B cell (primary cell): ENCODE measurements around the gene SLCO6A1. TPM values are rescaled to one million over a fixed set of nuclear protein-coding genes. Genes with fewer than 3 reads are reported as not detected.

Experiments used
- ATAC-seq: fragments of 200-7000 bp; cut with Tn5 transposase; one replicate; pipeline ENCODE4 v1.10.0; 2021; ENCODE audit warnings: low read depth, mild to moderate bottlenecking, moderate number of reproducible peaks, moderate library complexity
- CTCF ChIA-PET: fragments of 350-600 bp; sonication (Branson Sonifier 250); formaldehyde crosslinking; loops from one replicate; lab custom pipeline; 2021; ENCODE audit warnings: antibody characterized with exemption, inconsistent platforms; lab: Charles Lee
- POLR2A ChIA-PET: fragments of 350-600 bp; sonication (Branson Sonifier 250); formaldehyde crosslinking; loops from one replicate; lab custom pipeline; 2021; ENCODE audit warnings: antibody characterized with exemption; lab: Charles Lee
- DNase-seq: peaks from one replicate; pipeline ENCODE4 v3.0.0; 2013
- H2AFZ ChIP-seq: 2 replicates; pipeline ENCODE4 v1.6.1; 2012; ENCODE audit warnings: mild to moderate bottlenecking, low read depth, low read length; ENCODE audit not compliant: insufficient read depth, poor library complexity, severe bottlenecking
- H3K27ac ChIP-seq, 2 donors: 1 replicate in 1 of 2; 2 replicates in 1 of 2; pipeline ENCODE4 v1.5.1; 2012 to 2013; ENCODE audit warnings: low read length in 2 of 2, mild to moderate bottlenecking in 2 of 2, moderate library complexity in 1 of 2
- H3K27me3 ChIP-seq, 4 experiments: fragments of 200-600 bp in 1 of 4; sonication (generic) in 1 of 4; replicated peaks in 1 of 4; 1 replicate in 2 of 4; 2 replicates in 2 of 4; pipeline versions ENCODE4 v1.6.1 to v1.7.0; 2013 to 2016; ENCODE audit warnings: low read length in 3 of 4, mild to moderate bottlenecking in 2 of 4, mixed read lengths in 1 of 4, moderate library complexity in 1 of 4; ENCODE audit not compliant: insufficient read depth in 4 of 4, control insufficient read depth in 3 of 4; ENCODE audit errors: control extremely low read depth in 1 of 4
- H3K36me3 ChIP-seq, 2 experiments: replicated peaks in 1 of 2; 1 replicate in 1 of 2; 2 replicates in 1 of 2; pipeline versions ENCODE4 v1.6.1 to v1.7.1; 2013; ENCODE audit warnings: low read length in 1 of 2; ENCODE audit not compliant: insufficient read depth in 2 of 2, control insufficient read depth in 1 of 2; ENCODE audit errors: control extremely low read depth in 1 of 2, extremely low read depth in 1 of 2
- H3K4me1 ChIP-seq, 2 donors: fragments of 200-600 bp in 1 of 2; sonication (generic) in 1 of 2; 1 replicate in 1 of 2; 2 replicates in 1 of 2; pipeline versions ENCODE4 v1.5.1 to v1.6.1; 2013 to 2017; ENCODE audit warnings: low read length in 2 of 2; ENCODE audit not compliant: control insufficient read depth in 2 of 2, insufficient read depth in 2 of 2
- H3K4me2 ChIP-seq: replicated peaks from 2 replicates; pipeline ENCODE3; 2012; ENCODE audit warnings: mild to moderate bottlenecking, low read depth, low read length; ENCODE audit not compliant: poor library complexity, severe bottlenecking
- H3K4me3 ChIP-seq, 5 experiments: fragments of 200-600 bp in 1 of 5; sonication (generic) in 1 of 5; 1 replicate in 3 of 5; 2 replicates in 2 of 5; pipeline versions ENCODE4 v1.5.1 to v1.7.0; 2011 to 2016; ENCODE audit warnings: low read length in 4 of 5, mild to moderate bottlenecking in 4 of 5, low read depth in 2 of 5, control low read depth in 1 of 5, moderate library complexity in 1 of 5; ENCODE audit not compliant: insufficient read depth in 1 of 5; ENCODE audit errors: control extremely low read depth in 1 of 5, extremely low read depth in 1 of 5
- H3K79me2 ChIP-seq: fragments of 200-600 bp; sonication (generic); one replicate; pipeline ENCODE4 v1.6.0; 2016; ENCODE audit warnings: low read length; ENCODE audit not compliant: control insufficient read depth, insufficient read depth
- H3K9ac ChIP-seq: fragments of 200-600 bp; sonication (generic); 2 replicates; pipeline ENCODE4 v1.6.1; 2017; ENCODE audit warnings: mild to moderate bottlenecking, low read length, moderate library complexity
- H3K9me3 ChIP-seq, 3 donors: one replicate each; pipeline versions ENCODE4 v1.6.1 to v1.7.1; 2013; ENCODE audit warnings: low read length in 2 of 3; ENCODE audit not compliant: control insufficient read depth in 2 of 3, insufficient read depth in 1 of 3; ENCODE audit errors: control extremely low read depth in 1 of 3
- H4K20me1 ChIP-seq: 2 replicates; pipeline ENCODE4 v1.6.0; 2012; ENCODE audit warnings: mild to moderate bottlenecking, low read length; ENCODE audit not compliant: insufficient read depth, control insufficient read depth, poor library complexity, severe bottlenecking
- H3K27ac Mint-ChIP-seq: one replicate; pipeline ENCODE4 v1.8.0; 2021; ENCODE audit warnings: mixed read lengths
- H3K27me3 Mint-ChIP-seq: one replicate; pipeline ENCODE4 v1.8.0; 2021; ENCODE audit warnings: mixed read lengths
- H3K4me1 Mint-ChIP-seq: one replicate; pipeline ENCODE4 v1.8.0; 2021; ENCODE audit warnings: mixed read lengths
- H3K4me3 Mint-ChIP-seq: one replicate; pipeline ENCODE4 v1.8.0; 2021; ENCODE audit warnings: mixed read lengths
- H3K9me3 Mint-ChIP-seq: one replicate; pipeline ENCODE4 v1.8.0; 2022; ENCODE audit warnings: mixed read lengths; ENCODE audit not compliant: insufficient read depth
- CTCF ChIP-seq: fragments of 200-600 bp; IDR thresholded peaks from one replicate; pipeline ENCODE4 v1.8.0; 2022; ENCODE audit warnings: antibody characterized with exemption, mild to moderate bottlenecking
- EZH2 ChIP-seq: IDR thresholded peaks from 2 replicates; pipeline ENCODE4 v1.6.1; 2012; ENCODE audit warnings: borderline replicate concordance, low read depth, mild to moderate bottlenecking, moderate library complexity, low read length; ENCODE audit not compliant: insufficient read depth, poor library complexity, severe bottlenecking
- WGBS: methylation state at CpG from one replicate; pipeline ENCODE4 v1.1.5; 2013; ENCODE audit warnings: missing lambda C conversion rate; ENCODE audit not compliant: insufficient coverage; 5-methylcytosine and 5-hydroxymethylcytosine counted together
- intact Hi-C: fragments of 100-400 bp; cut with micrococcal nuclease; formaldehyde crosslinking; loops from one replicate; pipeline ENCODE4 v1.10.0; 2022
- polyA plus RNA-seq: library from polyadenylated mRNA; depleted of rRNA; stranded (reverse); fragments of >200 nt; gene quantifications from 2 replicates; pipeline ENCODE4 v1.2.3, GENCODE V29; 2012
- total RNA-seq, 2 donors: library from RNA; stranded (reverse); fragments of 120-200 nt in 1 of 2; gene quantifications; 1 replicate in 1 of 2; 2 replicates in 1 of 2; pipeline versions ENCODE4 v1.2.3 to v1.2.4, GENCODE V29; 2013 to 2022

Gene SLCO6A1
- total and polyA plus RNA-seq, 2 donors (not counting 1 experiment from before 2014, with no cell fraction given): not detected

- Histone ChIP-seq H3K9ac (no peak overlapping the region), H3K4me2 (no peak overlapping the region), H3K79me2 (no peaks in the 10 kb centered on the region), H3K27ac (no peak overlapping the region), H3K9me3 (peaks cover 0 to 4% (median 1%) of the 10 kb centered on the region in 3 donors), H4K20me1 (no peaks in the 10 kb centered on the region), H3K4me1 (peaks cover 3 to 6% of the 10 kb centered on the region in 2 donors), H3K36me3 (no peaks in the 10 kb centered on the region), H2AFZ (no peak overlapping the region), H3K27me3 (no peaks in the 10 kb centered on the region), H3K4me3 (no peak overlapping the region)
- intact Hi-C loops: loop anchor here (5.0 kb wide), 1 partner anchor 503 kb away; no protein-coding TSS in a partner anchor
- ChIA-PET POLR2A (no interaction called here), CTCF (interaction anchor here (0.8 to 2.9 kb wide), 4 partner anchors 8 to 686 kb away, joined by 3 to 9 read pairs (median 5); no protein-coding TSS in a partner anchor)
- Mint-ChIP-seq H3K4me3 (no peak overlapping the region), H3K9me3 (no peaks in the 10 kb centered on the region), H3K27ac (no peak overlapping the region), H3K4me1 (peaks cover 8% of the 10 kb centered on the region), H3K27me3 (peaks cover 4% of the 10 kb centered on the region)
- DNase-seq (no peak), ATAC-seq (no peak)
- no peak for TF ChIP-seq EZH2
- no peak for TF ChIP-seq CTCF
- WGBS: 80% methylated on average over 1 of the region's 1 CpG
These were observed 40.8 kb upstream of the SLCO6A1 start for GRCh38 chr5:102539562-102539961.

- H3K4me3 Mint-ChIP-seq: no peak overlapping the region
- Histone ChIP-seq H3K4me3 (no peak overlapping the region), H3K27me3 (no peaks in the 10 kb centered on the region), H3K4me1 (peaks cover 3% of the 10 kb centered on the region in 2 donors), H3K4me2 (no peak overlapping the region), H3K9me3 (peaks cover 0 to 4% (median 1%) of the 10 kb centered on the region in 3 donors), H2AFZ (no peak overlapping the region), H4K20me1 (no peaks in the 10 kb centered on the region), H3K79me2 (no peaks in the 10 kb centered on the region), H3K36me3 (no peaks in the 10 kb centered on the region), H3K9ac (no peak overlapping the region), H3K27ac (no peak overlapping the region)
- no peaks in the 10 kb centered on the region for H3K9me3 Mint-ChIP-seq
- H3K27me3 Mint-ChIP-seq: peaks cover 4% of the 10 kb centered on the region
- intact Hi-C loops: loop anchor here (5.0 kb wide), 1 partner anchor 505 kb away; no protein-coding TSS in a partner anchor
- no peak for TF ChIP-seq CTCF
- TF ChIP-seq EZH2: no peak
- CTCF ChIA-PET: interaction anchor here (0.5 to 2.9 kb wide), 11 partner anchors 9 to 688 kb away, joined by 3 to 20 read pairs (median 3); no protein-coding TSS in a partner anchor
- peaks cover 8% of the 10 kb centered on the region for H3K4me1 Mint-ChIP-seq
- POLR2A ChIA-PET: no interaction called here
- ATAC-seq: no peak
- no peak overlapping the region for H3K27ac Mint-ChIP-seq
- no peak for DNase-seq
- no CpG with 5 or more reads among the region's 1 CpG for WGBS
These were observed 38.2 kb upstream of the SLCO6A1 start for GRCh38 chr5:102537011-102537410.
